Choroid plexus epithelial cell (primary cell): ENCODE measurements around the gene GRM1.

ENCODE experiments used
- DNase-seq: peaks from one replicate; pipeline ENCODE4 v3.0.0-alpha.2; 2010; ENCODE audit warnings: low read depth
- H3K4me3 ChIP-seq: 2 replicates; pipeline ENCODE4 v1.5.1; 2011; ENCODE audit warnings: low read depth, mild to moderate bottlenecking, control low read depth, low read length, moderate library complexity
- TF ChIP-seq, protein P1 (sequence below): conservative IDR thresholded peaks from 2 replicates; pipeline ENCODE4 v1.5.1; 2011; ENCODE audit warnings: low read depth, mild to moderate bottlenecking, control low read depth, inconsistent platforms, low read length, moderate library complexity

The GRM1 gene

DNA sequence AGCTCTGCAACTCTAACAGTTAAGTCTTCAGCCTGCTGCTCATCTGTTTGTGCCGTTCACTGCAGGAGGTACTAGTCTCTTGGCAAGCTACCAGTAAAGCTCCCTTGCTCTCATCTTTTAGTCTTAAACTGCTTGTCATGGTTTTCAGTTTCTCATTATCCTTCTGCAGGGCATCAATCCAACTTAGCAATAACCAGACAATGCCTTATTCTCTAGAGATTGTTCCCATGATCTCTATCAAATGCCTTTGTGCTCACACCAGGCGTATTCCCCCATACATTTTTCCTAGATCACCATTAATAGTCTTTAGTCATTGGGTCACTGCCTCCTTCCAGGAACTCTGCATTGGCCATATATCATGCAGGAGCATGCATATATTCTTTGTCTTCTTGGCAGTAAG, 171.3 kb downstream of the GRM1 start:
- TF ChIP-seq, protein P1, sequence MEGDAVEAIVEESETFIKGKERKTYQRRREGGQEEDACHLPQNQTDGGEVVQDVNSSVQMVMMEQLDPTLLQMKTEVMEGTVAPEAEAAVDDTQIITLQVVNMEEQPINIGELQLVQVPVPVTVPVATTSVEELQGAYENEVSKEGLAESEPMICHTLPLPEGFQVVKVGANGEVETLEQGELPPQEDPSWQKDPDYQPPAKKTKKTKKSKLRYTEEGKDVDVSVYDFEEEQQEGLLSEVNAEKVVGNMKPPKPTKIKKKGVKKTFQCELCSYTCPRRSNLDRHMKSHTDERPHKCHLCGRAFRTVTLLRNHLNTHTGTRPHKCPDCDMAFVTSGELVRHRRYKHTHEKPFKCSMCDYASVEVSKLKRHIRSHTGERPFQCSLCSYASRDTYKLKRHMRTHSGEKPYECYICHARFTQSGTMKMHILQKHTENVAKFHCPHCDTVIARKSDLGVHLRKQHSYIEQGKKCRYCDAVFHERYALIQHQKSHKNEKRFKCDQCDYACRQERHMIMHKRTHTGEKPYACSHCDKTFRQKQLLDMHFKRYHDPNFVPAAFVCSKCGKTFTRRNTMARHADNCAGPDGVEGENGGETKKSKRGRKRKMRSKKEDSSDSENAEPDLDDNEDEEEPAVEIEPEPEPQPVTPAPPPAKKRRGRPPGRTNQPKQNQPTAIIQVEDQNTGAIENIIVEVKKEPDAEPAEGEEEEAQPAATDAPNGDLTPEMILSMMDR: no peak
- DNase-seq: peak; percentile 79
- H3K4me3 ChIP-seq: no peak overlapping the region

DNA sequence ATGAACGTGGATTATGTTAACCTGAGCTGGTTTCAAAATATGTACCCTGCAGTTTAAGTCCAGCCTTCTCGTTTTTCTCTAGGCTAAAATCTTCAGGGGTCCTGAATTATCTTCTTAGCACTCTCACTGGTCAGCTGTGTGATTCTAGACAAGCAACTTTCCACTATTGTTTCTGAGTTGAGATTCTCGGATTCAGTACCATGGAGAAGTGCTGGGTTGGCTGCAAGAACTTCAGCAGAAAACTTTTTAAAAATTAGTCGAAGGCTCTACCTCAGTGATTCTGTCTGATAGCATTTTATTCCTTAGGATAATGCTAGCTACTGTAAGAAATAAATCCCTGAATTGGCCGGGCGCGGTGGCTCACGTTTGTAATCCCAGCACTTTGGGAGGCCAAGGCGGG, 173.7 kb downstream of the GRM1 start:
- TF ChIP-seq, protein P1: no peak
- no peak overlapping the region for H3K4me3 ChIP-seq
- no peak for DNase-seq

DNA sequence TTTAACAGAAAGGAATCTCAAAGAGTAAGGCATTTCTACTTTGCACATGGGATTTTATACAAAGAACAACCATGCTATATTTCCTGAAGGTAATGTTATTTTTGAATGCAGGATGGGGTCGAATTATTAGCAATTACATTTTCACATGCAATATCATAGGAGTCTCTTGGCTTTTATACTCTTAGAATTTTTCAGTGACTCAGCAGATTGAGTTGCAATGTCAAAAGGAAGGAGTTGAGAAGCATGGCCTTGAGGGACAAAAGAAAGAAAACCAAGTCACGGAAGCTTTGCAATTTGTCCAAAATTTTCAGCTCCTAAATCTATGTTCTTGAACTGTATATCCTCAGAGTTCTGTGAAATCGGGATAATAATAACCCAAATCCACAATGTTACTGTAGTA, 181.1 kb downstream of the GRM1 start:
- no peak for DNase-seq
- TF ChIP-seq, protein P1: no peak
- no peak overlapping the region for H3K4me3 ChIP-seq

DNA sequence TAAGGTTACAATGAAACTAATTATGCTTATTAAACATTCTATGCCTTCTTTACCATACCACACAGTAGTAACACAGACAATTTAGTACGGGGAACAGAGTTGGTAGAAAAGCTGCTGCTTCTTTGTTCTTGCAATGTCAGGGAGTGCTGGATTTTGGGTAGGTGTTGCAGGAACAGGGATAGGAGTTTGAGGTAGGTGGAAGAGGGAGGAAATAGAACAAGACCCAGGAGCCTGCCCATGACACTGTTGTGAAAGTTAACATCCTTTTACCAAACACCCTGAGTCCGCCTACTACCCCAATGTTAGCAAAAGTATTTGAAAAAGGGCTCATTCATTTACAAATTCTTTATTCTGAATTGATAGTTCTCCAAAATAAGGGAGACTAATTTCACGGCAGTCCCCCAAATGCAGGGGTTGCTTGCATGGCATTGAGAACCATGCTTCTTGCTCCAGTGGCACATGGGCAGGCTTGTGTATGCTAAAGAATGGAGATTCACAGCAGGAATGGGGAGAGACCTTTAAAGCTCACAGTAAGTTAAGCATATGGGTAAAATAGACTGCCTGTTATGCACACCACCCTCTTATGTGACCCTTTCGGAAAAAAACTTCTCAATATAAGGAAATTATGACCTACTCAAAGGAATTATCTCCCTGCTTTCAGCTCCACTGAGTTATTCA, 181.7 kb downstream of the GRM1 start:
- TF ChIP-seq, protein P1: no peak
- no peak for DNase-seq
- no peak overlapping the region for H3K4me3 ChIP-seq

DNA sequence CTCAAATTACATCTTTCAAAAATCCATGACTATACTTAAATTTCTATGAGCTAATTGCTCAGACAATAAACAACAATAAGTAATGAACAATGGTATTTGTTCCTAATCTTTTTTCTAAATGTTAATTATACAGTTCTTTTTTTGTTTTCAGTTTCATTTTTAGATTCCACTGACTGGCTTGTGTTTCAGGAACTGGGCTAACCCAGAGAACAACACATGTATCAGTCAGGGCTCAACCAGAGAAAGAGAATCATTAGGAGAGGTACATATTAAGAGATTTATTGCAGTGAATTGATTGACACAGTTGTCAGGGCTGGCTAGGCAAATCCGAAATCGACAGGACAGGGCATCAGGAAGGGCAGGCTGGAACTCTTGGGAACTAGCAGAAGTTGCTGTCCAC, 182.8 kb downstream of the GRM1 start:
- no peak for DNase-seq
- TF ChIP-seq, protein P1: no peak
- H3K4me3 ChIP-seq: no peak overlapping the region

DNA sequence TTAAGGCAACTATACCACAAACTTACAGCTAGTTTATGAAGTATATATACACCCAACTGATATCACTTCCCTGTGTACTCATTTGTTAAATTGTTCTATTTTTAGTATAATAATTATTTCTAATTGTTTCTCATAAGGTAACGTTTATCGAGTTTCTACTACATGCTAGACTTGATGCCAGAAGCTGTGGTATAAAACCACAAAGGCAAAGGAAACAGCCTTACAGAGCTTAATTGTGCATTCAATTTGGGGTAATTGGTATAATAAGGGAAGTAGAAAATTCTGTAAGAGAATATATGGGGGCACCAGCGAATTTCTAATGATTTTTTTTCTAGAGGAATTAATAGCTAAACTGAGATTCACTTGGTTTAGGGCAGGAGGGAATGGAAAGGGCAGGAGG, 183.9 kb downstream of the GRM1 start:
- H3K4me3 ChIP-seq: no peak overlapping the region
- no peak for DNase-seq
- TF ChIP-seq, protein P1: no peak

DNA sequence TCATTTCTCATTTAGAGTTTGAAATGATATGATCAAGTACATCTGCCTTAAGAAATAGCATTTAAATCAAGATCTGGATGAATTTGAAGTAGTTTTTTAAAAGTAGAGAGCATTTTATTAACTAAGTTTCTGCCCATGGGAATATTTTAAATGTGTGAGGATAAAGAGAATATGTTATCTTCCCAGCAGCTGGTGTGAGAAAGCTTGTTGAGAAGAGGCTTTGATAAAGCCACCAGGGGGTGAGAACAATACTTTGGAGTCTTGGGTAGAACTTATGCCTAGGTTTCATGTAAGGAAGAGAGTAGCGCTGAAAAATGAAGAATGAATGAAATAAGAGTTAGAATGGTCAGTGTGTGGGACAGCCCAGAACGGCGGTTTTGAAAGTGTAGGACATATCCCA, 190.2 kb downstream of the GRM1 start:
- DNase-seq: no peak
- no peak overlapping the region for H3K4me3 ChIP-seq
- TF ChIP-seq, protein P1: no peak
